Activated CD4-positive, CD25-positive, alpha-beta regulatory T cell treated with anti-CD3 and anti-CD28 coated beads, Interleukin-2, amount 50 U/mL, for 24 hours (primary cell): ENCODE results near the gene ESRRA.
"Not testable (repeated sequence)": the region's sequence is repeated elsewhere in the genome, so short reads cannot be mapped to it uniquely, and the experiment has no call there.

Experiments
- ATAC-seq, 2 donors: fragments of 150-1000 bp; cut with Tn5 transposase; one replicate each; pipeline ENCODE4 v1.10.0; 2021; ENCODE audit warnings: mild to moderate bottlenecking in 1 of 2, moderate library complexity in 1 of 2

Gene ESRRA

GRCh38 chr11:64314146-64314804 lies 9.0 kb downstream of the ESRRA start:
- no peak for ATAC-seq

- ATAC-seq, result no peak
Measured at GRCh38 chr11:64314805-64315561, 9.7 kb downstream of the ESRRA start.

GRCh38 chr11:64315667-64316526 lies 10.6 kb downstream of the ESRRA start:
- ATAC-seq, result not testable (repeated sequence)

DNA sequence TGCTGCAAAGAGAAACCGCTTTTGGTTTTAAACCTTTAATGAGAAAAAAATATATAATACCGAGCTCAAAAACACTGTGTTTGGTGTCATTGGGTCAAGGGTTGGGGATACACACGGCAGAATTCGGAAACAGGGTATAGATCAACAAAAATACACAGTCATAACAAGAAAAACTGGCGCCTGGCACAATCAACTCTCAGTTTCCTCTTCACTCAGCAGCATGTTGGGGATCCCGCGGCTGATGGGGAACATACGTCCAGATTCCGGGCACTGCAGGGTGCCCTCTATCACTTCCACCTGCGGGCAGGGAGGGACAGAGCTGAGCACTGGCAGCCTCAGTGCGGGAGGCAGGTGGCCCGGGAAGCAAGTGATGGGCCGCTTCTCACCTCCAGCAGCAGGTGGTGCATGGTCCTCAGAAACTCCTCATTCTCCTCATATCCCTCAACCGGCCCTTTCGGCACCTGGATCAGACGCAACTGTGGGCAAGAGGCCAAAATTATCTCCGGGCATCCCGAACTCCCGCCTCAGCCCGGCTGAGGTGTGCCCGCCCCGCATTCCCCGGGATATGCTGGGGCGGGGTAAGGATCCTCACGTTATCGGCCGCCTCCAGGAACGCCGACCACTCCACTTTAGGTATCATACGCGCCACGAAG lies 11.5 kb downstream of the ESRRA start:
- ATAC-seq, result no peak

GRCh38 chr11:64317325-64317960 lies 12.1 kb downstream of the ESRRA start, which contains the start of gene TRMT112:
Gene TRMT112, minus strand, starts transcription at chr11:64317559. Its CDS starts 33 bp downstream, at chr11:64317526.
- peak; percentile 82 to 84 for ATAC-seq

- ATAC-seq, result peak; percentile 80 to 81
Measured at GRCh38 chr11:64317961-64318765, 12.8 kb downstream of the ESRRA start, which contains the start of gene PRDX5. Gene PRDX5, plus strand, starts transcription at chr11:64318121. Its CDS starts 95 bp downstream, at chr11:64318216.

- ATAC-seq, result no peak
Measured at GRCh38 chr11:64318766-64319761, 13.7 kb downstream of the ESRRA start.

GRCh38 chr11:64320556-64320955 lies 15.2 kb downstream of the ESRRA start:
- no peak for ATAC-seq

DNA sequence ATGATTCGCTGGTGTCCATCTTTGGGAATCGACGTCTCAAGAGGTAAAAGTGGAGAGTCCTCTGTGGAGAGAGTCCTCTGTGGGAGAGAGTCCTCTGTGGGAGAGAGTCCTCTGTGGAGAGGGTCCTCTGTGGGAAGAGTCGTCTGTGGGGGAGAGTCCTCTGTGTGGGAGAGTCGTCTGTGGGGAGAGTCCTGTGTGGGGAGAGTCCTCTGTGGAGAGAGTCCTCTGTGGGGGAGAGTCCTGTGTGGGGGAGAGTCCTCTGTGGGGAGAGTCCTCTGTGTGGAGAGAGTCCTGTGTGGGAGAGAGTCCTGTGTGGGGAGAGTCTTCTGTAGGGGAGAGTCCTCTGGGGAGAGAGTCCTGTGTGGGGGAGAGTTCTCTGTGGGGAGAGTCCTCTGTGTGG lies 15.7 kb downstream of the ESRRA start:
- no peak for ATAC-seq

DNA sequence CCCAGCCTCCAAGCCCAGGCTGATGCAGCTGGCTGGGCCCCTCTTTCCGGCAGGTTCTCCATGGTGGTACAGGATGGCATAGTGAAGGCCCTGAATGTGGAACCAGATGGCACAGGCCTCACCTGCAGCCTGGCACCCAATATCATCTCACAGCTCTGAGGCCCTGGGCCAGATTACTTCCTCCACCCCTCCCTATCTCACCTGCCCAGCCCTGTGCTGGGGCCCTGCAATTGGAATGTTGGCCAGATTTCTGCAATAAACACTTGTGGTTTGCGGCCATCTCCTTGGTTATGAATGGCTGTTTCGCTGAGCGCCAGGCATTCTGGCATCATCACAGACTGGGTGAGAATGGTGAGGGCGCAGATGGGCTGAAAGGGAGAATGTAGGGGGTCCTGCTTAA lies 16.2 kb downstream of the ESRRA start:
- no peak for ATAC-seq

DNA sequence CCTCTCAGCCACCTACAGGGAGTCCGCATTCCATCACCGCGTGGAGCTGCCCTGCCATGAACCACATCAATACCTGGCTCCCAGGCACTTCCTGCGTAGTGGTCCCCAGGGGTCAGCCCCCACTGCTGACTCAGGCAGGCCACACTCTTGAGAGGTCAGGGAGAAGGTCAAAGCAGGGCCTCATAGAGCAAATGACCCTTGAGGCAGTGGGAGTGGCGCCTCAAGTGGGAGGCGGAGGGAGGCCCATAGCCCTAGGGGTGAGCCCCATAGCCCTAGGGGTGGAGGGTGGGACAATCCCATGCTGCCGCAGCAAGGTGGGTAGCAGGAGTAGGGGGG lies 17.6 kb downstream of the ESRRA start:
- ATAC-seq, result no peak

- ATAC-seq, result no peak
Measured at GRCh38 chr11:64323373-64323772, 18.0 kb downstream of the ESRRA start.

- not testable (repeated sequence) for ATAC-seq
Measured at GRCh38 chr11:64323984-64324383, 18.7 kb downstream of the ESRRA start.

DNA sequence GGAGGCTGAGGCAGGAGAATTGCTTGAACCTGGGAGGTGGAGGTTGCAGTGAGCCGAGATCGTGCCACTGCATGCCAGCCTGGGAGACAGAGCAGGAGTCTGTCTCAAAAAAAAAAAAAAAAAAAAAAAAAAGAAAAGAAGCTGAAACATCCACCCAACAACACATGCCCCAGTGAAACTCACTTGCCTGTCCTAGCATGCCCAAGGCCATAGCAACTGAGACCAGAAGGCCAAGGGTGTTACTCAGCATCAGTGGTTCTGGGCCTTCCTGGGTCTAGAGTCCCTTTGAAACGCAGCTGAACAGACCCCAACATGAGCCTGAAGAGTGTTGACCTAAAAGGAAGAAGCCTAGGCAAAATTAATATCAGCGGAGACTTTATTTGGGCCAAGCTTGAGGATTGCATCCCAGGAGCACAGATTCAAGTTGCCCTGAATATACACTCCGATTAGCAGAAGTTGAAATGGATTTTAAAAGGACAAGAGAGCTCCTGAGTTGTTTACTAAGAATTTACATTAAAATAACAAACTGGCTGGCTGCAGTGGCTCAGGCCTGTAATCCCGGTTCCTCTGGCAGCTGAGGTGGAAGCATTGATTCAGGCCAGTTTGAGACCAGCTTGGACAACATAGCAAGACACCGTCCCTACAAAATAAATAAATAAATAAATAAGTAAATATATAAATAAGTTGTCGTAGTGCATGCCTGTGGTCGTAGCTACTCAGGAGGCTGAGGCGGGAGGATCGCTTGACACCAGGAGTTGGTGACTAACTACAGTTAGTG lies 19.6 kb downstream of the ESRRA start:
- no peak for ATAC-seq

GRCh38 chr11:64327375-64327774 lies 22.1 kb downstream of the ESRRA start:
- no peak for ATAC-seq

- no peak for ATAC-seq
Measured at GRCh38 chr11:64327993-64328392, 22.7 kb downstream of the ESRRA start.

- no peak for ATAC-seq
Measured at GRCh38 chr11:64330888-64331287, 25.6 kb downstream of the ESRRA start.

- ATAC-seq, result peak; percentile 78 to 79
Measured at GRCh38 chr11:64331569-64332371, 26.4 kb downstream of the ESRRA start.
